GM18858 (cell line): ENCODE measurements around the gene KHDC3L.
"Not testable (repeated sequence)": the region's sequence is repeated elsewhere in the genome, so short reads cannot be mapped to it uniquely, and the experiment has no call there.

Source experiments
- ATAC-seq: cut with Tn5 transposase; IDR thresholded peaks from one replicate; pipeline ENCODE4 v1.9.1; 2021; ENCODE audit not compliant: unreplicated experiment

The KHDC3L gene

DNA sequence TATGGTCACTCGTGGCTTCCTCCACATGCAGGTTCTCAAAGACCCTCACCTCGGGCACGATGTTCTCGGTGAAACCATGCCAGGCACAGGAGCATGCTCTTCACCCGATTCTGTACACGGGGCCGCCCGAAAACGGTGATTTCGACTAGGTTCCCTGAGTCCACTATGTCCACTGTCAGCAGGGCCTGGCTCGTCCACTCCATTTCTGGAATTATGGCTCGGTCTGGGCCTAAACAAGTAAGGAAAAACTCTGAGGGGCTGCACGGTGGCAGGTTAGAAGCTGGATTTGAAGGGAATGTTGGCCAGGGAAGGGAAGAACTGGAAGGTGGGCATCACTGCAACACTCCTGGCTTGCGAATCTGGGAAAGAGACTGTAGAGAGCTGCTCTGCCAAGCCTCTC, 6.7 kb downstream of the KHDC3L start:
- no peak for ATAC-seq

DNA sequence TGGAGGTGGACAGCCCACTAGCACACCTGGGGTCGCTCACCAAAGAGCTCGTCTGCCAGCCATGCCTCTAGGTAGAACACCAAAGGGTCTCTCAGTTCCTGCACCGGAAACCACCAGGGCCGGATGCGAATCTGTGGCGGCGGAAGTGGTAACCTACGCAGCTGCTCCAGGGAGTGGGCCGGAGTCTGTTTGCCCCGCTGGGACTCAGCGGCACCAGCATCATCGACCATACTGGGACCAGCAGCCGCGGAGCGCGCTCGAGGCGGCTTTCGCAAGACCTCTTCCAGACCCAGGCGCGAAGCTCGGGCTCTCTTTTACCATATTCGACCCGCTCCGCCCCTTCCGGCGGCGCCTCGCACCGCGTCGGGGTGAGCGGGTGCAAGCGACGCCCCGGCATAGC, 7.1 kb downstream of the KHDC3L start, which contains the start of gene OOEP:
Gene OOEP (minus strand): TSS at position 335 of the 400 bp plus-strand sequence. CDS start 105 bp downstream, at position 230.
- ATAC-seq: no peak

DNA sequence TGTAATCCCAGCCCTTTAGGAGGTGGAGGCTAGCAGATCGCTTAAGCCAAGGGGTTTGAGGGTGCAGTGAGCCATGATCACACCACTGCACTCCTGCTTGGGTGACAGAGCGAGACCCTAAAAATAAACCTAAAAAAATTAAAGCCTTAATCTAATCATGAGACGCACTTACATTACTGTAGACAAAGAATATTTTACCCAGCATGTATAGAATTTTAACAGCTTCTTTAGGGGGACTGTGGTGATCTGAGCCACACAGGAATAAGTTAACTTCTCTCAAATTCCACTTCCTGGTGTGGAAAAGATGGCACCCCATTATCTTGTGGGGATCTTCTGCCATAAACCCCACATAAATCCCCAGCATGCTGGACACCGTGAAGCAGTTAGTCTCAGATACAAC, 9.5 kb downstream of the KHDC3L start:
- ATAC-seq: no peak

DNA sequence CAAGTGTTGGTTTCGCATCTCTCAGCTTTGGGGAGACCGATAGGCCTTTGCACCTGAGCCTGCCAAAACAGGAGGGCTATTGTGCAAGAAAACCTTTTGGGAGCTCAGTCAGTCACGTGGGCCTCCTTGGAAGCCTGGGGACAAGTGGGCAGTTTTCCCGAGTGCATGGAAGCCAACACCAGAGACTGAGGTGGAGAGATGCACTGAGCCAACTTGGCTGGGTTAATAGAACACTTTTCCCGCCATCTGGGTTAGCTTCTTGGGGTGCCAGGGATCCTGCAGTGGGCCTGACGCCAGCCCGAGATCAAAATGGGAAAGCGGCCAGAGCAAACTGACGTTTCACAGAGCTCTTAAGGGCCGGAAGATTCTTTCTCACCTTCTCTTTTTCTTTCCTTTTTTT, 10.1 kb downstream of the KHDC3L start:
- ATAC-seq: no peak

DNA sequence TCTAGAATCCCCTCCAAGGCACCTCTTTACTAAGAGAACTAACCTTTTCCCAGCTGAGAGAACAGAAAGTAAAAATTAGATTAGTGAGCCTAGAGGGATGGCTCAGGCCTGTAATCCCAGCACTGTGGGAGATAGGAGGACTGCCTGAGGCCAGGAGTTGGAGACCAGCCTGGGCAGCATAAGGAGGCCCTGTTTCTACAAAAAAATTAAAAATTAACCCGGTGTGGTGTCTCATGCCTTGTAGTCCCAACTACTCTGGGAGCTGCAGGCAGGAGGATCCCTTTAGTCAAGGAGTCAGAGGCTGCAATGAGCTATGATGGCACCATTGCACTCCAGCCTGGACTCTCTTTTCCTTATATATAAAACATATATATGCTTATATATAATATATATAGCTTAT, 12.8 kb downstream of the KHDC3L start:
- ATAC-seq: no peak

DNA sequence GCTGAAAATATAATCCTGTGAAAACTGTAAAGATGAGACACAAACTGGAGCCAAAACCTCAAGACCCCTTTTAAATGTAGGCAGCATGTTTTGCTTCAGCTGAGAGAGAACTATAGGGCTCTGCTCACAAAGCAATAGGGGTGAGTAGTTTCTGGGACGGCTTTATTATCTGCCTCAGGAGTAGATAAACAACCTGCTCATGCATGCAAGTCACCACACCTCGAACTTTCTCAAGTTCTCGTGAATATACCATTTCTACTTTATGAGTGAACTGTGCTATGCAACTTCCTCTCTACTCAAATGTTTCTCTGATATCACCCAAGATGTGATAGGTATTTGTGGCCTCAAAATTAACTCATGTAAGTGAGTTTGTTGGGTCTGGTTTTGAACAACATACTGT, 14.8 kb downstream of the KHDC3L start:
- ATAC-seq: no peak

DNA sequence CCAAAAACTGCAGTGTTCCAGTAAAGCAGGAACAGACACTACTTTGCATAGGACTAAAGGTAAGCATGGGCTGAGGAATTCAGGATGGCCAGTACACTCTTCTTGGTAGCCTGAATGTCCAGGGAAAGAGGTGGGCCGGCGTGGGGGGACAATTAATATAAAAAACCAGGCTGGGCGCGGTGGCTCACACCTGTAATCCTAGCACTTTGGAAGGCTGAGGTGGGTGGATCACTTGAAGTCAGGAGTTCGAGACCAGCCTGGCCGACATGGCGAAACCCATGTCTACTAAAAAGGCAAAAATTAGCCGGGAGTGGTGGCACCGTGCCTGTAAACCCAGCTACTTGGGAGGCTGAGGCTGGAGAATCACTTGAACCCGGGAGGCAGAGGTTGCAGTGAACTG, 19.1 kb downstream of the KHDC3L start:
- not testable (repeated sequence) for ATAC-seq

DNA sequence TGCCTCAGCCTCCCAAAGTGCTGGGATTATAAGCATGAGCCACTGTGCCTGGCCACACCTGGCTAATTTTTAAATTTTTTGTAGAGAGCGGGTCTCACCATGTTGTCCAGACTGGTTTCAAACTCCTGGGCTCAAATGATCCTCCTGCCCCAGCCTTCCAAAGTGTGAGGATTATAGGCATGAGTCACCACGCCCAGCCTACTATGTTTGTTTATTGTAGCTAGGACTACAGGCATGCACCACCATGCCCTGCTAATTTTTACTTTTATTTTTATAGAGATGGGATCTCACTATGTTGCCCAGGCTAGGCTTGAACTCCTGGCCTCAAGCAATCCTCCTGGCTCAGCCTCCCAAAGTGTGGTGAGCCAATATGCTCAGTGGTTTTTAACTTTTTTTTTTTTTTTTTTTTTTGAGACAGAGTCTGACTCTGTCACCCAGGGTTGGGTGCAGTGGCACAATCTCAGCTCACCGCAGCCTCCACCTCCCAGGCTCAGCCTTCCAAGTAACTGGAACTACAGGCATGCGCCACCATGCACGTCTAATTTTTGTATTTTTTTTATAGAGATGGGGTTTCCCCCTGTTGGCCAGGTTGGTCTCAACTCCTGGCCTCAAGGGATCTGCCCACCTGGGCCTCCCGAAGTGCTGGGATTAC, 20.1 kb downstream of the KHDC3L start:
- no peak for ATAC-seq

DNA sequence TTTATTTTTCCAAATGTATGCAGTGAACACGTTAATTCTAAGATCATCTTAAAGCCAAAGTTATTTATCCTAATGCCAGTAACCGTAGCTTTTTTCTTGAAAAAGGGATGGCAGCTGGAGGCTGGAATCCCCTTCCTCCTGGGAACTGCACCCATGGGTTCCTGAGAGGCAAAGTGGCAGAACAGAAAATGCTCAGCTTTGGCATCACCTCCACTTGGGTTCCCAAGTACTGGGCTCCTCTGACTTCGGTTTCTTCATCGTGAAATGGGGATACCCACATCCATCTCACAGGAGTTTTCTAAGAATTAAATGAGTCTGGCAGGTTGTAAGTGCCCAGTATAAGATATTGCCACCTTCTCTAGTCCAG, 26.0 kb downstream of the KHDC3L start:
- ATAC-seq: no peak

DNA sequence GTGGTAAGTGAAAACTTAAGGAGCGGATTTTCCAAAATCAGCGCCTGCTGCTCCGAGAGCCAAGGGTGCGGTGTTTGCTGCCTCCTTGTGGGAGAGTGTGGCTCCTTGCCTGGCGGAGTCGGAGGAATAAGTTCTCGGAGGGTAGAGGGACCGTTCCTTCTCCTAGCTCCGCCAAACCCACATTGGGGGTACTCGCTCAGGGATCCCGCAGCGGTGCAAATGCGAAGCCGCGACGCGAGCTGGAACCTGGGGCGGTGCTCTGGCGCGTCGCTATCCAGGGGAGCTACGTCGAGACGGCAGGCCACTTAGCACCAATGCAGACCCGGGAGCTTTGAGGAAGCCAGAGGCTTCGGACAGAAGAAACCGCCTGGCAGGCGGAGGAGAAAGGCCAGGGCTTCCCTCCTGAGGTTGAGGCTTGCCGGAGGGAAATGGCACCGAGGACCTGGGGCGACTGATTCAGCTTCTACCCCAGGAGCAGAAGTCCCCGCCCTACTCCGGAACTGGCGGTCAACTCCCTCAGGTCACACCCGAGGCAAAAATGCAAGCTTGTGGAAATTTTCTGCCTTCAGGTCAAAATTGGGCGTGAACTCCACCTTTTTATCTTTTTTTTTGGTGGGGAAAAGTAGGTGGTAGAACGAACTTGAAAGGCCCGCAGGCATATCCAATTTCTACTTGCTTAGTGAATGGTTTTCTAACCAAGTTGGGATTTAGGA, 26.5 kb downstream of the KHDC3L start:
- peak; percentile 68 for ATAC-seq

DNA sequence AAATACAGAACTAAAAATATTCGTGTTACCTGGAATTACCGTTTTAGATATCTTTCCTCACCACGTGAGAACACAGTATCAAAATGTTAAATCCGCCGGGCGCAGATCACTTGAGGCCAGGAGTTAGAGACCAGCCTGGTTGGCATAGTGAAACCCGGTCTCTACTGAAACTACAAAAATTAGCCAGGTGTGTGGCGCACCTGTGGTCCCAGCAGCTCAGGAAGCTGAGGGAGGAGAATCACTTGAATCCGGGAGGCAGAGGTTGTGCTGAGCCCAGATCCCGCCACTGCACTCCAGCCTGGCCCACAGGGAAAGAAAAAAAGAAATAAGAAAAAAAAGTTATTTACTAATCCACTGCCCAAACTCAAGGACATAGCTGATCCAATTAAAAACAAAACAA, 27.4 kb downstream of the KHDC3L start:
- no peak for ATAC-seq

DNA sequence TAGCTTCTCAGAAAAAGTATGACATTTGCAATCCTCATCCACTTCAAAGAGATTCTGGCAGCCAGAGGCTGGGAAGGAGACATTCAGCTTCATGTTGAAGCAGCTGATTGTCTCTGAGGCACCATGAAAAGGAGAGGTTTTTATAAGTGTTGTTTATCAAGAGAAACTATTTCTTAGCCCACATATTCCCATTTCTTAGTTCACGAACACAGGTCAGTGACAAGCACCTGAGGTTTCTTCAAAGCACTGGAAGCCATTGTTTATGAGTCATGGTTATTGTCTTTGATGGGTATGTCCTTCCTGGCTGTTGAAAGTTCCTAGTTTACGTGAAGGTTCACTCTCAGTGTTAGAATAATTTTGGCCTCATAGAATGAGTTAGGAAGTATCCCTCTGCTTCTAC, 29.2 kb downstream of the KHDC3L start:
- no peak for ATAC-seq

DNA sequence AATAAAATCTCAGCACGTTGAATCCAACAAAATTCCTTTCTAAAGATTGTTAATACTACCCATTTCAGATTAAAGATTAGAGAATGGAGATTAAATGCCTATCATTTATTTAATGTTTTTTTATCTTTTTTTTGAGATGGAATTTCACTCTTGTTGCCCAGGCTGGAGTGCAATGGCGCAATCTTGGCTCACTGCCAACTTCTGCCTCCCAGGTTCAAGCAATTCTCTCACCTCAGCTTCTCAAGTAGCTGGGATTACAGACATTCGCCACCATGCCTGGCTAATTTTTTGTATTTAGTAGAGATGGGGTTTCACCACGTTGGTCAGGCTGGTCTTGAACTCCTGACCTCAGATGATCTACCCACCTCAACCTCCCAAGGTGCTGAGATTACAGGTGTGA, 29.7 kb downstream of the KHDC3L start:
- ATAC-seq: not testable (repeated sequence)

DNA sequence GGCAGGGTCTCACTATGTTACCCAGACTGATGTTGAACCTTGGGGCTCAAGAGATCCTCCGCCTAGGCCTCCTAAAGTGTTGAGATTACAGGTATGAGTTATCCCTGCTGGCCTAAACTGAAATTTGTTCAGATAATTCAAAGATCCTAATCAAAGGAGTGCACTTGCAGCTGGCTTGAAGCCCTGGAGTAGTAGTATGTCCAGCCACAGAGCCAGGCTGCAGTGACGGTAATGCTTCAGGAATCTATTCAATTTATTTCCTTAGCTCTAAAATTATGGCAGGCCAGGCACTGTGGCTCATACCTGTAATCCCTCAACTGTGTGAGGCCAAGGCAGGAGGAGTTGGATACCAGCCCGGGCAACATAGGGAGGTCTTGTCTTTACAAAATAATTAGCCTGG, 30.8 kb downstream of the KHDC3L start:
- ATAC-seq: no peak

DNA sequence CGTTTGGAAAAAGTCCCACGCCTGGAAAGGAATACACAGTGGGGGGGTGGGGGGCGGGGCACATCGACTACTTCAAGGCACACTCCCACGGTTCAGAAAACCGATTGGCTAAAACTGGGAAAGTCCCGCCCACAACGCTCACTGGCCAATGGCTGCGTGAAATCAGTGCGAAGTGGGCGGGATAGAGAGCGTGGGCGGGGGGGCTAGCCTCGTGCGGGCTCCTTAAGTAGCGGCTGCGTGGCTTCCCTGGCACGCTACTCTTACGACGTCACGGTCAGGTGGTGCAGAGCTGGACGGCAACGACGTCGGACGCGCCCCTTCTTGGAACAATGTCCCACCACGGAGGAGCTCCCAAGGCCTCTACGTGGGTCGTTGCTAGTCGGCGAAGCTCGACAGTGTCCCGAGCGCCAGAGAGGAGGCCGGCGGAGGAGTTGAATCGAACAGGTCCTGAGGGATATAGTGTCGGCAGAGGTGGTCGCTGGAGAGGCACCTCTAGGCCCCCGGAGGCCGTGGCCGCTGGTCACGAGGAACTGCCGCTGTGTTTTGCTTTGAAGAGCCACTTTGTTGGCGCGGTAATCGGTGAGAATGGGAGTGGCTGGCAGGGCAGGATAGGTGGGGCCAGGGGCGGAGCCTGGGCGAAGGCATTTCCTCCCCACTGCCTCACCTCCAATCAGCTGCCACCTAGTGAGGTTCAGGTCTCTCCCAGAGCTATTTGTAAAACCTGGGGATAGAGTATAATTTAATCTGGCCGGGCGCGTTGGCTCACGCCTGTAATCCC, 32.3 kb downstream of the KHDC3L start, which contains the start of gene DDX43:
Gene DDX43 (plus strand): TSS at position 252 of the 778 bp plus-strand sequence. CDS start 78 bp downstream, at position 330.
- no peak for ATAC-seq

DNA sequence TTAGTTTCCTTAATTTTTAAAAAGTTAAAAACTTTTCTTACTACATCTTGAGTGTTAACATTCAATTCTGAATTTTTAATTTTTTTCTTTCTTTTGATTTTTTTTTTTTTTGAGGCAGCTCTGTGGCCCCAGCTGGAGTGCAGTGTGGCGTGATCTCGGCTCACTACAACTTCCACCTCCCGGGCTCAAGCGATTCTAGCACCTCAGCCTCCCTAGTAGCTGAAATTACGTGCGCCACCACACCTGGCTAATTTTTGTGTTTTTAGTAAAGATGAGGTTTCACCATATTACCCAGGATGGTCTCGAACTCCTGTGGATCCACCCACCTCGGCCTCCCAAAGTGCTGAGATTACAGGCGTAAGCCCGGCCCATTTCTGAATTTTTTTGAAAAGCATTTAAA, 33.4 kb downstream of the KHDC3L start:
- no peak for ATAC-seq

DNA sequence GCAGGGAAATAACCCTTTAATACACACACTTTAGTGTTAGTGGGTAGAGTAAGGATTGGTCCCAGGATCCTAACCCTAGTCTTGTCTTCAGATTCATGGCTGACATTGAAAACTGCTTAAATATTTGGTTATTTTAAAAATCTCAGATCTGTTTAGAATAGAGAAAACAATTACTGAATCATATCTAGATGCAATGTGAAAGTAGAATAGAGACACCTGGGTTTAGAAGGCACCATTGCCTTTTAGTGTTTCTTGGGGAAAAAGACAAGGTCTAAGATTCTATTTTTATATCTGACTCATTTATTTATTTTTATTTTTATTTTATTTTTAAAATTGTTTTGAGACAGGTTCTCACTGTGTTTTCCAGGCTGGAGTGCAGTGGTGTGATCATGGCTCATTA, 38.2 kb downstream of the KHDC3L start:
- ATAC-seq: no peak

DNA sequence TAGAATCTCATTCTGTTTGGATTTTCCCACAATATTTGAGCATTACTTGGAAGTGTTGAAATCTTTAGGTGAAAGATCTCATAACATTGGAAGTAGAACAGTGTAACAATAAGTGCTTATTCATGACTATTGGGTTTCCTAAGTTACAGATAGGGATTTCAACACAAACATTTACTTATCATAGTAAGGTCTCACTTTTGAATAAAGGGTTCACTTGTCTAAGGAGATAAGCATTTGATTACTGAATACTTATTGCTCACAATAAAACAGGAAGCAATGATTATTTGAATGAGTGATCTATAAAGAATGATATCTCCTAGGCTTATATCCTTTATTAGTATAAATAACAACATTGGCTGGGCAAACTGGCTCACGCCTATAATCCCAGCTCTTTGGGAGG, 46.9 kb downstream of the KHDC3L start:
- ATAC-seq: no peak

DNA sequence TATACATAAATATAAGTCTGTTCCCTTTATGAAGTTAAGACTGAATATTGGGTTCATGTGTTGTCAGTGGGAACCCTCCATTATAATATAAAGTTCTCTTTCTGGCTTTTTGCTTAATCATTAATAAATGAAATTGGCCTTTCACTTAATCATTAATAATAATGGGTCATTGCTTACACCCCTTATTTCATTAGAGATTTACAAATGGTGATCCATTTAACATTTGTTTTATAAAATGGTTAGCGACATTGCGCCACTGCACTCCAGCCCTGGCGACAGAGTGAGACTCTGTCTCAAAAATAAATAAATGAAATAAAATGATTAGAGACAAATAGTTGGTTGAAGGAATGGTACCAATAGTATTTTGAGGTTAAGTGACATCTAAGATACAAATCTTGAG, 50.6 kb downstream of the KHDC3L start:
- ATAC-seq: no peak
